NB4 (cell line): Measurements from ENCODE around the gene AGAP5.

Experiments
- DNase-seq: peaks from one replicate; pipeline ENCODE4 v3.0.0; 2010; ENCODE audit warnings: low read depth
- H3K4me3 ChIP-seq: one replicate; pipeline ENCODE4 v1.5.1; 2011; ENCODE audit warnings: mild to moderate bottlenecking, low read depth, low read length, moderate library complexity
- CTCF ChIP-seq: IDR thresholded peaks from one replicate; pipeline ENCODE4 v1.5.1; 2012; ENCODE audit warnings: low read depth, low read length
- MAX ChIP-seq: IDR thresholded peaks from 2 replicates; pipeline ENCODE4 v1.6.1; 2011; ENCODE audit warnings: low read depth, low read length
- MYC ChIP-seq: IDR thresholded peaks from 2 replicates; pipeline ENCODE4 v1.6.1; 2011; ENCODE audit warnings: low read depth, low read length
- POLR2A ChIP-seq: IDR thresholded peaks from 2 replicates; pipeline ENCODE4 v1.6.1; 2011; ENCODE audit warnings: mild to moderate bottlenecking; ENCODE audit not compliant: insufficient read length; ENCODE audit errors: extremely low read depth

Gene AGAP5

GRCh38 chr10:73645251-73645650 is 52.7 kb downstream of the AGAP5 start:
- no peak for DNase-seq
- TF ChIP-seq MYC (no peak), CTCF (no peak), POLR2A (no peak), MAX (no peak)

GRCh38 chr10:73644767-73645166 is 53.1 kb downstream of the AGAP5 start:
- TF ChIP-seq MAX (no peak), POLR2A (no peak), MYC (no peak), CTCF (no peak)
- DNase-seq = no peak

More at GRCh38 chr10:73645251-73645650, 52.7 kb downstream of the AGAP5 start:
- H3K4me3 ChIP-seq = no peak overlapping the region

GRCh38 chr10:73644015-73644743 is 53.7 kb downstream of the AGAP5 start:
- peak; percentile 23; the same call in 1 of the 2 replicates for TF ChIP-seq MAX
- no peak for TF ChIP-seq POLR2A
- peak; percentile 83 for TF ChIP-seq CTCF
- DNase-seq = peak; percentile 77
- no peak overlapping the region for H3K4me3 ChIP-seq

More at GRCh38 chr10:73644767-73645166, 53.1 kb downstream of the AGAP5 start:
- H3K4me3 ChIP-seq = no peak overlapping the region

GRCh38 chr10:73643362-73643761 is 54.5 kb downstream of the AGAP5 start:
- no peak overlapping the region for H3K4me3 ChIP-seq
- no peak for DNase-seq
- TF ChIP-seq POLR2A (no peak), MAX (no peak), CTCF (no peak), MYC (no peak)

- no peak within 1 kb of the TSS for H3K4me3 ChIP-seq
- no peak for TF ChIP-seq CTCF
- TF ChIP-seq POLR2A = no peak
- TF ChIP-seq MYC = no peak
- TF ChIP-seq MAX = no peak
- DNase-seq = peak; percentile 46
Measured at GRCh38 chr10:73641328-73642060, 56.4 kb downstream of the AGAP5 start, which contains the start of gene MYOZ1. TSS of gene MYOZ1 (minus strand) at chr10:73641474. CDS start at chr10:73640017, 1,457 bp downstream.
